HepG2 (cell line): ENCODE data around the gene RMI2. TPM values are rescaled to one million over a fixed set of nuclear protein-coding genes. Genes with fewer than 3 reads are reported as not detected.
A peak's percentile ranks its signal among the peaks of the same experiment; 100 is the strongest.

ENCODE experiments used
- CC2D1A ChIP-seq: sonication (generic); formaldehyde crosslinking; IDR thresholded peaks from 2 replicates; pipeline ENCODE4 v1.8.1; 2023; ENCODE audit warnings: mild to moderate bottlenecking, missing genetic modification reagents
- ETV5 ChIP-seq: IDR thresholded peaks from 2 replicates; pipeline ENCODE4 v1.6.1; 2018; ENCODE audit warnings: missing biosample characterization, missing genetic modification reagents, inconsistent platforms, borderline replicate concordance
- FOXA1 ChIP-seq, 2 experiments: fragments of 450-650 bp in 1 of 2; sonication (generic) in 1 of 2; formaldehyde crosslinking in 1 of 2; IDR thresholded peaks; 2 replicates each; pipeline versions ENCODE4 v1.4.0 to v1.6.1; 2016 to 2020; ENCODE audit warnings: missing genetic modification reagents in 1 of 2
- IRF2 ChIP-seq: IDR thresholded peaks from 2 replicates; pipeline ENCODE4 v1.6.1; 2018; ENCODE audit warnings: missing genetic modification reagents, missing compliant biosample characterization
- KDM2A ChIP-seq: sonication (generic); formaldehyde crosslinking; IDR thresholded peaks from 2 replicates; pipeline ENCODE4 v1.4.0; 2020; ENCODE audit warnings: low read depth, missing genetic modification reagents, borderline replicate concordance
- KLF12 ChIP-seq: sonication (generic); formaldehyde crosslinking; IDR thresholded peaks from 2 replicates; pipeline ENCODE4 v1.4.0; 2020; ENCODE audit warnings: missing genetic modification reagents, borderline replicate concordance
- SP4 ChIP-seq: sonication (generic); formaldehyde crosslinking; IDR thresholded peaks from 2 replicates; pipeline ENCODE4 v1.8.1; 2023; ENCODE audit warnings: mild to moderate bottlenecking, missing genetic modification reagents
- TEAD3 ChIP-seq: optimal IDR thresholded peaks from 2 replicates; pipeline ENCODE3; 2016; ENCODE audit warnings: borderline replicate concordance
- ZBTB38 ChIP-seq: sonication (generic); formaldehyde crosslinking; IDR thresholded peaks from 2 replicates; pipeline ENCODE4 v1.5.1; 2020; ENCODE audit warnings: mild to moderate bottlenecking, missing genetic modification reagents
- ZNF510 ChIP-seq: sonication (generic); formaldehyde crosslinking; IDR thresholded peaks from 2 replicates; pipeline ENCODE4 v1.4.0; 2020; ENCODE audit warnings: low read depth, mild to moderate bottlenecking, missing genetic modification reagents
- ZNF556 ChIP-seq: sonication (generic); formaldehyde crosslinking; IDR thresholded peaks from 2 replicates; pipeline ENCODE4 v1.4.0; 2020; ENCODE audit warnings: mild to moderate bottlenecking, missing genetic modification reagents, borderline replicate concordance
- polyA plus RNA-seq, 8 experiments: library from polyadenylated mRNA; depleted of rRNA in 3 of 8; stranded (reverse) in 7 of 8; unstranded in 1 of 8; fragments of >200 nt; fragmentation: Illumina TruSeq in 4 of 8; extraction: Trizol in 4 of 8; gene quantifications; 2 replicates each; pipeline versions ENCODE4 v1.2.1 to v1.2.3, GENCODE V29; 2011 to 2016; ENCODE audit warnings: low read depth in 4 of 8, missing spikeins in 1 of 8, mixed read lengths in 1 of 8; ENCODE audit not compliant: insufficient read depth in 1 of 8
- total RNA-seq, 5 experiments: library from RNA; depleted of rRNA; stranded (reverse); fragments of >200 nt; fragmentation: Illumina TruSeq; extraction: Trizol; gene quantifications; 2 replicates each; pipeline ENCODE4 v1.2.3, GENCODE V29; 2016; ENCODE audit warnings: low read depth in 1 of 5
- TF ChIP-seq, protein P1 (sequence below): sonication (generic); formaldehyde crosslinking; IDR thresholded peaks from 2 replicates; pipeline ENCODE4 v1.4.0; 2020; ENCODE audit warnings: mild to moderate bottlenecking, missing genetic modification reagents
- TF ChIP-seq, protein P2 (sequence below): sonication (generic); formaldehyde crosslinking; IDR thresholded peaks from 2 replicates; pipeline ENCODE4 v1.9.0; 2022; ENCODE audit warnings: missing genetic modification reagents, mild to moderate bottlenecking, borderline replicate concordance
- TF ChIP-seq, protein P3 (sequence below): IDR thresholded peaks from 2 replicates; pipeline ENCODE4 v1.6.1; 2016; ENCODE audit warnings: control low read depth
- TF ChIP-seq, protein P4 (sequence below): IDR thresholded peaks from 2 replicates; pipeline ENCODE4 v1.6.1; 2016; ENCODE audit warnings: missing genetic modification reagents, missing compliant biosample characterization
- TF ChIP-seq, protein P5 (sequence below), 2 experiments: sonication (generic) in 1 of 2; formaldehyde crosslinking in 1 of 2; IDR thresholded peaks; 2 replicates each; pipeline versions ENCODE4 v1.5.1 to v1.6.1; 2011 to 2020; ENCODE audit warnings: borderline replicate concordance in 1 of 2, low read depth in 1 of 2, low read length in 1 of 2, mild to moderate bottlenecking in 1 of 2, missing genetic modification reagents in 1 of 2, moderate library complexity in 1 of 2

The RMI2 gene
- total and polyA plus RNA-seq, 2 of the 13 experiments (the other 11 are each of a cell fraction or from before 2014, with no cell fraction given): 24.5 to 55.7 TPM

DNA sequence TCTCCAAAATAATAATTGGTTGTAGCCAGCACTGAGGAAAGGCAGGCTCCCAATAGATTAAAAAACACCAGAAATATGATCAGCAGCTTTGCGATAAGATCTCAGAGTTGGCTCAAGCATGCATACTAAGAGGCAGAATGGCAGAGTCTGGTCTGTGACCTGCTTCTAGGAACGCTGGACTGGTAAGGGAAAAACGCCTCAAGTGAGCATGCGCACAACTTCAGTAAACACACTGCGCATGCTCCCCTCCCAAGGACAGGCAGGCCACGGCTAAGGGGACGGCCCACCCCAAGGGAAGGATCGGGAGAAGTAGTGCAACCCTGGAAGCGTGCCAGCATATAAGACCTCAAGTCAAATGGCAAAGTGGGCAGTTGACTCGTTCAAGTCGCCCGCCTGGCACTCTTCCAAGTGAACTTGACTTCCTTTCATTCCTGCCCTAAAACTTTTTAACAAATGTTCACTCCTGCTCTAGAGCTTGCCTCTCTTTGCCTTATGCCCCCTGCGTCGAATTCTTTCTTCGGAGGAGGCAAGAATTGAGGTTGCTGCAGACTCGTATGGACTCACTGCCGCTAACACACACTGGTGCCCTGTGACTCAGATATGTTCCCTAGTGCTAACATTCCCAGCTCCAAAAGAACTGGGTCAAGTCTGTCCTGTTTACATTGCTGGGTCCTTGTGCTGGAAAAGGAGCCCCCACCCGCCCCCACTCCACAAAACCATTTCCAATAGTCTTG lies 41.7 kb upstream of the RMI2 start (continued):
- TF ChIP-seq, protein P1, sequence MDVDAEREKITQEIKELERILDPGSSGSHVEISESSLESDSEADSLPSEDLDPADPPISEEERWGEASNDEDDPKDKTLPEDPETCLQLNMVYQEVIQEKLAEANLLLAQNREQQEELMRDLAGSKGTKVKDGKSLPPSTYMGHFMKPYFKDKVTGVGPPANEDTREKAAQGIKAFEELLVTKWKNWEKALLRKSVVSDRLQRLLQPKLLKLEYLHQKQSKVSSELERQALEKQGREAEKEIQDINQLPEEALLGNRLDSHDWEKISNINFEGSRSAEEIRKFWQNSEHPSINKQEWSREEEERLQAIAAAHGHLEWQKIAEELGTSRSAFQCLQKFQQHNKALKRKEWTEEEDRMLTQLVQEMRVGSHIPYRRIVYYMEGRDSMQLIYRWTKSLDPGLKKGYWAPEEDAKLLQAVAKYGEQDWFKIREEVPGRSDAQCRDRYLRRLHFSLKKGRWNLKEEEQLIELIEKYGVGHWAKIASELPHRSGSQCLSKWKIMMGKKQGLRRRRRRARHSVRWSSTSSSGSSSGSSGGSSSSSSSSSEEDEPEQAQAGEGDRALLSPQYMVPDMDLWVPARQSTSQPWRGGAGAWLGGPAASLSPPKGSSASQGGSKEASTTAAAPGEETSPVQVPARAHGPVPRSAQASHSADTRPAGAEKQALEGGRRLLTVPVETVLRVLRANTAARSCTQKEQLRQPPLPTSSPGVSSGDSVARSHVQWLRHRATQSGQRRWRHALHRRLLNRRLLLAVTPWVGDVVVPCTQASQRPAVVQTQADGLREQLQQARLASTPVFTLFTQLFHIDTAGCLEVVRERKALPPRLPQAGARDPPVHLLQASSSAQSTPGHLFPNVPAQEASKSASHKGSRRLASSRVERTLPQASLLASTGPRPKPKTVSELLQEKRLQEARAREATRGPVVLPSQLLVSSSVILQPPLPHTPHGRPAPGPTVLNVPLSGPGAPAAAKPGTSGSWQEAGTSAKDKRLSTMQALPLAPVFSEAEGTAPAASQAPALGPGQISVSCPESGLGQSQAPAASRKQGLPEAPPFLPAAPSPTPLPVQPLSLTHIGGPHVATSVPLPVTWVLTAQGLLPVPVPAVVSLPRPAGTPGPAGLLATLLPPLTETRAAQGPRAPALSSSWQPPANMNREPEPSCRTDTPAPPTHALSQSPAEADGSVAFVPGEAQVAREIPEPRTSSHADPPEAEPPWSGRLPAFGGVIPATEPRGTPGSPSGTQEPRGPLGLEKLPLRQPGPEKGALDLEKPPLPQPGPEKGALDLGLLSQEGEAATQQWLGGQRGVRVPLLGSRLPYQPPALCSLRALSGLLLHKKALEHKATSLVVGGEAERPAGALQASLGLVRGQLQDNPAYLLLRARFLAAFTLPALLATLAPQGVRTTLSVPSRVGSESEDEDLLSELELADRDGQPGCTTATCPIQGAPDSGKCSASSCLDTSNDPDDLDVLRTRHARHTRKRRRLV (CRISPR knock-in tag): no peak
- peak; percentile 60; the same call in 1 of the 2 replicates for TF ChIP-seq KDM2A (CRISPR knock-in tag)
- TF ChIP-seq, protein P2, sequence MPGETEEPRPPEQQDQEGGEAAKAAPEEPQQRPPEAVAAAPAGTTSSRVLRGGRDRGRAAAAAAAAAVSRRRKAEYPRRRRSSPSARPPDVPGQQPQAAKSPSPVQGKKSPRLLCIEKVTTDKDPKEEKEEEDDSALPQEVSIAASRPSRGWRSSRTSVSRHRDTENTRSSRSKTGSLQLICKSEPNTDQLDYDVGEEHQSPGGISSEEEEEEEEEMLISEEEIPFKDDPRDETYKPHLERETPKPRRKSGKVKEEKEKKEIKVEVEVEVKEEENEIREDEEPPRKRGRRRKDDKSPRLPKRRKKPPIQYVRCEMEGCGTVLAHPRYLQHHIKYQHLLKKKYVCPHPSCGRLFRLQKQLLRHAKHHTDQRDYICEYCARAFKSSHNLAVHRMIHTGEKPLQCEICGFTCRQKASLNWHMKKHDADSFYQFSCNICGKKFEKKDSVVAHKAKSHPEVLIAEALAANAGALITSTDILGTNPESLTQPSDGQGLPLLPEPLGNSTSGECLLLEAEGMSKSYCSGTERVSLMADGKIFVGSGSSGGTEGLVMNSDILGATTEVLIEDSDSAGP: peak; percentile 30; the same call in 1 of the 2 replicates
- 0 out of 2 replicates have a peak, but pooled peaks have one; percentile 5 for TF ChIP-seq ETV5 (CRISPR knock-in tag)
- no peak for TF ChIP-seq FOXA1 (IDR thresholded peaks at IDR 0.05)
- TF ChIP-seq FOXA1 (CRISPR knock-in tag; IDR thresholded peaks at IDR 0.05): peak; percentile 1; the same call in 1 of the 2 replicates
- TF ChIP-seq IRF2 (CRISPR knock-in tag): 0 out of 2 replicates have a peak, but pooled peaks have one; percentile 17
- TF ChIP-seq ZBTB38: peak; percentile 79
- TF ChIP-seq, protein P3, sequence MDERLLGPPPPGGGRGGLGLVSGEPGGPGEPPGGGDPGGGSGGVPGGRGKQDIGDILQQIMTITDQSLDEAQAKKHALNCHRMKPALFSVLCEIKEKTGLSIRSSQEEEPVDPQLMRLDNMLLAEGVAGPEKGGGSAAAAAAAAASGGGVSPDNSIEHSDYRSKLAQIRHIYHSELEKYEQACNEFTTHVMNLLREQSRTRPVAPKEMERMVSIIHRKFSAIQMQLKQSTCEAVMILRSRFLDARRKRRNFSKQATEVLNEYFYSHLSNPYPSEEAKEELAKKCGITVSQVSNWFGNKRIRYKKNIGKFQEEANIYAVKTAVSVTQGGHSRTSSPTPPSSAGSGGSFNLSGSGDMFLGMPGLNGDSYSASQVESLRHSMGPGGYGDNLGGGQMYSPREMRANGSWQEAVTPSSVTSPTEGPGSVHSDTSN (CRISPR knock-in tag): no peak
- TF ChIP-seq CC2D1A (CRISPR knock-in tag): no peak
- no peak for TF ChIP-seq ZNF510
- TF ChIP-seq ZNF556: peak; percentile 32; the same call in 1 of the 2 replicates
- TF ChIP-seq, protein P4, sequence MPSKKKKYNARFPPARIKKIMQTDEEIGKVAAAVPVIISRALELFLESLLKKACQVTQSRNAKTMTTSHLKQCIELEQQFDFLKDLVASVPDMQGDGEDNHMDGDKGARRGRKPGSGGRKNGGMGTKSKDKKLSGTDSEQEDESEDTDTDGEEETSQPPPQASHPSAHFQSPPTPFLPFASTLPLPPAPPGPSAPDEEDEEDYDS: 0 out of 2 replicates have a peak, but pooled peaks have one; percentile 23
- TF ChIP-seq TEAD3 (CRISPR knock-in tag): peak; percentile 23
- no peak for TF ChIP-seq KLF12
- TF ChIP-seq, protein P5, sequence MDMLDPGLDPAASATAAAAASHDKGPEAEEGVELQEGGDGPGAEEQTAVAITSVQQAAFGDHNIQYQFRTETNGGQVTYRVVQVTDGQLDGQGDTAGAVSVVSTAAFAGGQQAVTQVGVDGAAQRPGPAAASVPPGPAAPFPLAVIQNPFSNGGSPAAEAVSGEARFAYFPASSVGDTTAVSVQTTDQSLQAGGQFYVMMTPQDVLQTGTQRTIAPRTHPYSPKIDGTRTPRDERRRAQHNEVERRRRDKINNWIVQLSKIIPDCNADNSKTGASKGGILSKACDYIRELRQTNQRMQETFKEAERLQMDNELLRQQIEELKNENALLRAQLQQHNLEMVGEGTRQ (IDR thresholded peaks at IDR 0.05; ENCODE audit: low read depth, low read length): 0 out of 2 replicates have a peak, but pooled peaks have one; percentile 3
- TF ChIP-seq, protein P5 (CRISPR knock-in tag; IDR thresholded peaks at IDR 0.05; ENCODE audit: borderline replicate concordance): no peak
- TF ChIP-seq SP4: no peak
